HL-60 (cell line): ENCODE results near the gene GP1BB.

Experiments
- GABPA ChIP-seq: IDR thresholded peaks from 2 replicates; pipeline ENCODE4 v1.6.1; 2012; ENCODE audit warnings: low read depth
- POLR2AphosphoS5 ChIP-seq: IDR thresholded peaks from 2 replicates; pipeline ENCODE4 v1.6.1; 2012; ENCODE audit warnings: low read depth
- SPI1 ChIP-seq: IDR thresholded peaks from 2 replicates; pipeline ENCODE4 v1.6.1; 2012; ENCODE audit warnings: low read depth, mild to moderate bottlenecking, borderline replicate concordance
- TF ChIP-seq, protein P1 (sequence below): IDR thresholded peaks from 2 replicates; pipeline ENCODE4 v1.6.1; 2012; ENCODE audit warnings: low read depth; ENCODE audit not compliant: insufficient replicate concordance
- TF ChIP-seq, protein P2 (sequence below): IDR thresholded peaks from one replicate; pipeline ENCODE4 v1.5.1; 2011; ENCODE audit warnings: low read length, control low read depth, inconsistent platforms; ENCODE audit not compliant: insufficient read depth

DNA sequence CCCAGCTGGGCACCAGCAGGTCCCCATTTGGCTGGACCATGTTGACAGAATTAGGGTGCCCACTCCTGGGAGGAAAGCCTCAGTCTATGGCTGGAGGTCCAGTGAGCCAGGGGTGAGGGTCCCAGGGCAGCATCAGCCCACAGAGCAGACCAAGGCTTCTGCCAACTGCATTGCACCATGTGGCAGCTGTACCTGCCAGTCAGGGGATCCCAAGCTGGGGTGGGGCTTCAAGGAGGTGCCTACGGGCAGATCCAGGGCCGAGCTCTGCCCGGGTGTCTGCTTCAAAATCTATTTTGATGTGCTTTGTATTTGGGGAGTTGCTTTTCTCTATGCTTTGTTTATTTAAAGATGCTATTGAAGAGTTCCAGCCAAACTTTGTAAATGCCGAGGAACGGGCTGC lies 10.4 kb downstream of the GP1BB start:
- TF ChIP-seq POLR2AphosphoS5, result no peak
- TF ChIP-seq, protein P1, sequence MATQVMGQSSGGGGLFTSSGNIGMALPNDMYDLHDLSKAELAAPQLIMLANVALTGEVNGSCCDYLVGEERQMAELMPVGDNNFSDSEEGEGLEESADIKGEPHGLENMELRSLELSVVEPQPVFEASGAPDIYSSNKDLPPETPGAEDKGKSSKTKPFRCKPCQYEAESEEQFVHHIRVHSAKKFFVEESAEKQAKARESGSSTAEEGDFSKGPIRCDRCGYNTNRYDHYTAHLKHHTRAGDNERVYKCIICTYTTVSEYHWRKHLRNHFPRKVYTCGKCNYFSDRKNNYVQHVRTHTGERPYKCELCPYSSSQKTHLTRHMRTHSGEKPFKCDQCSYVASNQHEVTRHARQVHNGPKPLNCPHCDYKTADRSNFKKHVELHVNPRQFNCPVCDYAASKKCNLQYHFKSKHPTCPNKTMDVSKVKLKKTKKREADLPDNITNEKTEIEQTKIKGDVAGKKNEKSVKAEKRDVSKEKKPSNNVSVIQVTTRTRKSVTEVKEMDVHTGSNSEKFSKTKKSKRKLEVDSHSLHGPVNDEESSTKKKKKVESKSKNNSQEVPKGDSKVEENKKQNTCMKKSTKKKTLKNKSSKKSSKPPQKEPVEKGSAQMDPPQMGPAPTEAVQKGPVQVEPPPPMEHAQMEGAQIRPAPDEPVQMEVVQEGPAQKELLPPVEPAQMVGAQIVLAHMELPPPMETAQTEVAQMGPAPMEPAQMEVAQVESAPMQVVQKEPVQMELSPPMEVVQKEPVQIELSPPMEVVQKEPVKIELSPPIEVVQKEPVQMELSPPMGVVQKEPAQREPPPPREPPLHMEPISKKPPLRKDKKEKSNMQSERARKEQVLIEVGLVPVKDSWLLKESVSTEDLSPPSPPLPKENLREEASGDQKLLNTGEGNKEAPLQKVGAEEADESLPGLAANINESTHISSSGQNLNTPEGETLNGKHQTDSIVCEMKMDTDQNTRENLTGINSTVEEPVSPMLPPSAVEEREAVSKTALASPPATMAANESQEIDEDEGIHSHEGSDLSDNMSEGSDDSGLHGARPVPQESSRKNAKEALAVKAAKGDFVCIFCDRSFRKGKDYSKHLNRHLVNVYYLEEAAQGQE, result no peak
- TF ChIP-seq, protein P2, sequence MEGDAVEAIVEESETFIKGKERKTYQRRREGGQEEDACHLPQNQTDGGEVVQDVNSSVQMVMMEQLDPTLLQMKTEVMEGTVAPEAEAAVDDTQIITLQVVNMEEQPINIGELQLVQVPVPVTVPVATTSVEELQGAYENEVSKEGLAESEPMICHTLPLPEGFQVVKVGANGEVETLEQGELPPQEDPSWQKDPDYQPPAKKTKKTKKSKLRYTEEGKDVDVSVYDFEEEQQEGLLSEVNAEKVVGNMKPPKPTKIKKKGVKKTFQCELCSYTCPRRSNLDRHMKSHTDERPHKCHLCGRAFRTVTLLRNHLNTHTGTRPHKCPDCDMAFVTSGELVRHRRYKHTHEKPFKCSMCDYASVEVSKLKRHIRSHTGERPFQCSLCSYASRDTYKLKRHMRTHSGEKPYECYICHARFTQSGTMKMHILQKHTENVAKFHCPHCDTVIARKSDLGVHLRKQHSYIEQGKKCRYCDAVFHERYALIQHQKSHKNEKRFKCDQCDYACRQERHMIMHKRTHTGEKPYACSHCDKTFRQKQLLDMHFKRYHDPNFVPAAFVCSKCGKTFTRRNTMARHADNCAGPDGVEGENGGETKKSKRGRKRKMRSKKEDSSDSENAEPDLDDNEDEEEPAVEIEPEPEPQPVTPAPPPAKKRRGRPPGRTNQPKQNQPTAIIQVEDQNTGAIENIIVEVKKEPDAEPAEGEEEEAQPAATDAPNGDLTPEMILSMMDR, result no peak
- TF ChIP-seq SPI1, result no peak
- no peak for TF ChIP-seq GABPA
